ENCODE results near the gene PRR23A. TPM values are rescaled to one million over a fixed set of nuclear protein-coding genes. Genes with fewer than 3 reads are reported as not detected.

PRR23A gene
- total RNA-seq, 4 donors from 2014 or later, result not detected

DNA sequence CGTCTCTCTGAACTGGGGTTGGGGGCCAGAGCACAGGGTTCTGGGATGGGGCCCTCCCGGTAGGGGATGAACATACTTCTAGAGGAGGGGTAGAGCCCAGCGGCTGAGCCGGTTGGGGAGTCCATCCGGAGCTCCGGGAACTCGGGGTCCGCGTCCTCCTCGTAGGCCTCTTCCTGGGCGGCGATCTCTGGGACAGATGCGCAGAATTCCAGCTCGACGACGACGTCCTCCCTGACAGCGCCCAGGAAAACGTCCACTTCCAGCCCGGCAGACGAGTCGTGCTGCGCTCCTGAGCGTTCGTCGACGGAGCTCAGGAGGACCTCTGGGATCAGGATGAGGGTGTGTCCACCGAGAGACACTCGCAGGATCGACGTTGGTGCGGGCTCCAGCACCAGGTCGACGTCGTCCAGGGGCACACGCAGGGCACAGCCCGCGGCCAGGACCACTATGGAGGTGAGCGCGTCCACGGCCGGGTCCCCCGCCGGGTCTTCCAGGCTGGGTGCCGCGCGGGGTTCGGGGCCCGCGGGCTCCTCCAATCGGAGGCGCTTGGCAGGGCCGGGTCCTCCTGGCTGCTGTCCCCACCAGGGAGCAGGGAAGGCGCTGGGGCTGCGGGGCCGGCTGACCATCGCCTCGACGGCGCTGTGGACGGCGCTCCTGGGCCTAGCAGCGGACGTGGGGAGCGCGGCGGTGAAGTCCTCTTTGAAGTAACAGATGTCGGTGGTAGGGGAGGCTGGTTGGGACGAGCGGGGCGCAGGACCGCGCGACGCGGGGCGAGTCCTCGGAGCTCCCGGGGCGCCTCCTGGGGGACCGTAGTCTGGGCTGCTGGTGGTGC is 14.2 kb upstream of the PRR23A start:
- no peaks in the 10 kb centered on the region for H3K4me1 ChIP-seq
- TF ChIP-seq EP300 (IDR thresholded peaks at IDR 0.05) (no peak), POLR2A (IDR thresholded peaks at IDR 0.05) (no peak), POLR2AphosphoS5 (IDR thresholded peaks at IDR 0.05) (no peak)
- TF ChIP-seq, protein P1, sequence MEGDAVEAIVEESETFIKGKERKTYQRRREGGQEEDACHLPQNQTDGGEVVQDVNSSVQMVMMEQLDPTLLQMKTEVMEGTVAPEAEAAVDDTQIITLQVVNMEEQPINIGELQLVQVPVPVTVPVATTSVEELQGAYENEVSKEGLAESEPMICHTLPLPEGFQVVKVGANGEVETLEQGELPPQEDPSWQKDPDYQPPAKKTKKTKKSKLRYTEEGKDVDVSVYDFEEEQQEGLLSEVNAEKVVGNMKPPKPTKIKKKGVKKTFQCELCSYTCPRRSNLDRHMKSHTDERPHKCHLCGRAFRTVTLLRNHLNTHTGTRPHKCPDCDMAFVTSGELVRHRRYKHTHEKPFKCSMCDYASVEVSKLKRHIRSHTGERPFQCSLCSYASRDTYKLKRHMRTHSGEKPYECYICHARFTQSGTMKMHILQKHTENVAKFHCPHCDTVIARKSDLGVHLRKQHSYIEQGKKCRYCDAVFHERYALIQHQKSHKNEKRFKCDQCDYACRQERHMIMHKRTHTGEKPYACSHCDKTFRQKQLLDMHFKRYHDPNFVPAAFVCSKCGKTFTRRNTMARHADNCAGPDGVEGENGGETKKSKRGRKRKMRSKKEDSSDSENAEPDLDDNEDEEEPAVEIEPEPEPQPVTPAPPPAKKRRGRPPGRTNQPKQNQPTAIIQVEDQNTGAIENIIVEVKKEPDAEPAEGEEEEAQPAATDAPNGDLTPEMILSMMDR (IDR thresholded peaks at IDR 0.05), result no peak

DNA sequence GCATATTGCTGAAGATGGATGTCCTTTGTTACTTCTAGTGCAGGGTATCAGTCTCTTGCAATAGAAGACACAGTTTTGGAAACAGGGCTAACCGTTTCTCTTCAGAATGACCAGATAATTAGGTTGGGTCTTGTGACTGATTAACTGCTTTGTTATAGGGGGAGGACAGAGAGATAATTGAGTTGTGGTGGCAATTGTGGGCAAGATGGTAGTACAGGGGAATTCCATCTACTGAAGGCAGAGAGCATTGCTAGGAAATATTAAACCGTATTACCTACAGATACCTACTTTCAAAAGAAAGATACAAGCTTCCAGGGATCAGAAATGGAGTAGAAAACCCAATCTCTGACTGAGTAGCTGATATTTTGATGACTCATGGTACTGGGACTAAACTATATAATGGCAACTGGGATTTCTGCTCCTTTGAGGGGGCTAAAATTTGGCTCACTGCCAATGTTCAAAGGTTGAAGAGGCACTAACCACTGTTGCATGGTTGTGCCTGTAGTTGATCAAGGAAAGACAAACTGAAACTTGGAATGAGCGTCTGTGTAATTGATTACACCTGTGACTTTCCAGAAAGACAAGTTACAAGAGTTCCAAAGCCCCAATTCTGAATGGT is 10.5 kb upstream of the PRR23A start:
- DNase-seq (ENCODE audit: low spot score in 2 of 2), result no peak
- H3K4me1 ChIP-seq, result no peaks in the 10 kb centered on the region
- no peaks in the 10 kb centered on the region for H3K9me3 ChIP-seq
- TF ChIP-seq, protein P1 (IDR thresholded peaks at IDR 0.05), result no peak
- no peak for TF ChIP-seq EP300 (IDR thresholded peaks at IDR 0.05)
- TF ChIP-seq POLR2AphosphoS5 (IDR thresholded peaks at IDR 0.05), result no peak
- TF ChIP-seq POLR2A (IDR thresholded peaks at IDR 0.05), result no peak
- no peak overlapping the region for H3K4me3 ChIP-seq
- no peaks in the 10 kb centered on the region for H3K36me3 ChIP-seq
- 73% methylated on average over 3 of the region's 3 CpGs for WGBS
- no peaks in the 10 kb centered on the region for H3K27me3 ChIP-seq
- H3K27ac ChIP-seq, result no peak overlapping the region

More for the DNA sequence above, 14.2 kb upstream of the PRR23A start:
- Histone ChIP-seq H3K36me3 (no peaks in the 10 kb centered on the region), H3K27ac (no peak overlapping the region), H3K4me3 (no peak overlapping the region), H3K27me3 (no peaks in the 10 kb centered on the region), H3K9me3 (no peaks in the 10 kb centered on the region)
- 66% methylated on average over 77 of the region's 81 CpGs for WGBS
- no peak for DNase-seq (ENCODE audit: low spot score in 2 of 2)

DNA sequence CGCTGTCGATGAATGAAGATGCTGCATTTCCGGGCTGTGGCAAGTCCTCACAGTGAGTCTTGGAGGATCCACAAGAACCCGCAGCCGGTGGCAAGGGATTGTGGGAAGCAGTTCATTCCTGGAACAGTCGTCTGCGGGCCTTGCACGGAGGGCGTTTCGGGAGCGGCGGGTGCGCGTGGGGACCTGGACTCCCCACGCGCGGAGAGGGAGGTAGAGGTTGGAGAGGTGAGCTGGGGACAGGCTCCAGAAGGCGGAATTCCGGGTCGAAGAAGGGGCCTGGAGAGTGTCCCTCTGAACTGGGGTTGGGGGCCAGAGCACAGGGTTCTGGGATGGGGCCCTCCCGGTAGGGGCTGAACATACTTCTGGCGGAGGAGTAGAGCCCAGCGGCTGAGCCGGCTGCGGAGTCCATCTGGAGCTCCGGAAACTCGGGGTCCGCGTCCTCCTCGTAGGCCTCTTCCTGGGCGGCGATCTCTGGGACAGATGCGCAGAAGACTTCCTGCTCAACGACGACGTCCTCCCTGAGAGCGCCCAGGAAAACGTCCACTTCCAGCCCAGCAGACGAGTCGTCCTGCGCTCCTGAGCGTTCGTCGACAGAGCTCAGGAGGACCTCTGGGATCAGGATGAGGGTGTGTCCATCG is 593 bp downstream of the PRR23A start:
- Histone ChIP-seq H3K36me3 (no peaks in the 10 kb centered on the region), H3K27ac (no peak overlapping the region), H3K4me3 (no peak overlapping the region), H3K4me1 (no peaks in the 10 kb centered on the region), H3K27me3 (no peaks in the 10 kb centered on the region), H3K9me3 (no peaks in the 10 kb centered on the region)
- no peak for DNase-seq (ENCODE audit: low spot score in 2 of 2)
- 86% methylated on average over 37 of the region's 45 CpGs for WGBS
- TF ChIP-seq EP300 (IDR thresholded peaks at IDR 0.05) (no peak), POLR2A (IDR thresholded peaks at IDR 0.05) (no peak), POLR2AphosphoS5 (IDR thresholded peaks at IDR 0.05) (no peak)
- TF ChIP-seq, protein P1 (IDR thresholded peaks at IDR 0.05), result no peak

DNA sequence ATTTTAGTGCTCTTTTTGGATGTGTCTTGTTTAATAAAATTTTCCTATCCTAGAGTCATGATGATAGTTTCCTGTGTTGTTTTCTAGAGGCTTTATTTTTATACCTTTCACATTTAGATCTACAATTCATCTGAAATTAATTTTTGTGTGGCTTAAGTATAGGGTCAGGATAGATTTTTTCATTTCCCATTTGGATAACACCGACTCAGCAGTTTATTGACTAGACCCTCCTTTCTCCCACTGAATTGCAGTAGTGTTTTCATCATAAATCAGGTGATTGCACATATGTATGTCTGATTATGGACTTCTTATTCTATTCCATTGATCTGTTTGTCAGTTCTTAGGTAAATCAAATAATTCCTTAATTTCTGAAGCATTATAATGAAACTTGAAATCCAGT is 10.4 kb downstream of the PRR23A start:
- Histone ChIP-seq H3K27me3 (peaks cover 5% of the 10 kb centered on the region), H3K36me3 (no peaks in the 10 kb centered on the region), H3K27ac (no peak overlapping the region), H3K4me1 (no peaks in the 10 kb centered on the region), H3K4me3 (no peak overlapping the region), H3K9me3 (no peaks in the 10 kb centered on the region)
- 85% methylated on average over 1 of the region's 1 CpG for WGBS
- no peak for DNase-seq (ENCODE audit: low spot score in 2 of 2)
- TF ChIP-seq EP300 (IDR thresholded peaks at IDR 0.05), result no peak
- TF ChIP-seq POLR2A (IDR thresholded peaks at IDR 0.05), result no peak
- TF ChIP-seq, protein P1 (IDR thresholded peaks at IDR 0.05), result no peak
- no peak for TF ChIP-seq POLR2AphosphoS5 (IDR thresholded peaks at IDR 0.05)

DNA sequence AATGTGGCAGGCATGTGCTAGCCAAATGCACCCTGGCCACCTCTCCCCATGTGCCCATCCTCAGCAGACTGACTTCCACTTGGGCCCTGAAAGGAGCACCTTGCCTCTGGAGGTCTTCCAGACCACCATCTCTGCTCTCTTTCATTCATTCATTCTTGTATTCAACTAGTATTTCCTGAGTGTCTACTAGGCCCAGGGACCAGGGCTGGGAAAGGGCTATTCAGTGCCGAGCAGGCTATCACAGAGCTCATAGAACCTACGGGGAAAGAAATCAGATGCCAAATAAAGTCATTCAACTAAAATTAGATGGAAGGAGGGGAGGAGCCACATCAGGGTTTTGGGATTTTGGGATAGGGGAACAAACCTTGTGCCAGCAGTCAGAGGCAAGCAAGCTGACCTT is 18.9 kb downstream of the PRR23A start:
- no peak for DNase-seq (ENCODE audit: low spot score in 2 of 2)
- H3K4me3 ChIP-seq, result no peak overlapping the region
- no peaks in the 10 kb centered on the region for H3K27me3 ChIP-seq
- TF ChIP-seq EP300 (IDR thresholded peaks at IDR 0.05) (no peak), POLR2AphosphoS5 (IDR thresholded peaks at IDR 0.05) (no peak), POLR2A (IDR thresholded peaks at IDR 0.05) (no peak)
- TF ChIP-seq, protein P1 (IDR thresholded peaks at IDR 0.05), result no peak
- H3K27ac ChIP-seq, result no peak overlapping the region
- no peaks in the 10 kb centered on the region for H3K4me1 ChIP-seq
- no peaks in the 10 kb centered on the region for H3K9me3 ChIP-seq
- WGBS, result 91% methylated on average over 2 of the region's 2 CpGs
- no peaks in the 10 kb centered on the region for H3K36me3 ChIP-seq
